OCI-LY7 (cell line): ENCODE data around the gene ARHGEF16.

Experiments
- EZH2phosphoT487 ChIP-seq: fragments of 200-600 bp; sonication (generic); IDR thresholded peaks from 2 replicates; pipeline ENCODE4 v1.6.1; 2018; ENCODE audit warnings: low read depth, borderline replicate concordance, mild to moderate bottlenecking, mixed run types, antibody characterized with exemption, low read length, moderate library complexity, mixed read lengths
- TF ChIP-seq, protein P1 (sequence below): fragments of 200-600 bp; sonication (generic); conservative IDR thresholded peaks from 2 replicates; pipeline ENCODE4 v1.5.1; 2014; ENCODE audit warnings: mild to moderate bottlenecking, antibody characterized with exemption, low read length, moderate library complexity, mixed read lengths

GRCh38 chr1:3407021-3407420, 47.4 kb upstream of the ARHGEF16 start:
- TF ChIP-seq, protein P1, sequence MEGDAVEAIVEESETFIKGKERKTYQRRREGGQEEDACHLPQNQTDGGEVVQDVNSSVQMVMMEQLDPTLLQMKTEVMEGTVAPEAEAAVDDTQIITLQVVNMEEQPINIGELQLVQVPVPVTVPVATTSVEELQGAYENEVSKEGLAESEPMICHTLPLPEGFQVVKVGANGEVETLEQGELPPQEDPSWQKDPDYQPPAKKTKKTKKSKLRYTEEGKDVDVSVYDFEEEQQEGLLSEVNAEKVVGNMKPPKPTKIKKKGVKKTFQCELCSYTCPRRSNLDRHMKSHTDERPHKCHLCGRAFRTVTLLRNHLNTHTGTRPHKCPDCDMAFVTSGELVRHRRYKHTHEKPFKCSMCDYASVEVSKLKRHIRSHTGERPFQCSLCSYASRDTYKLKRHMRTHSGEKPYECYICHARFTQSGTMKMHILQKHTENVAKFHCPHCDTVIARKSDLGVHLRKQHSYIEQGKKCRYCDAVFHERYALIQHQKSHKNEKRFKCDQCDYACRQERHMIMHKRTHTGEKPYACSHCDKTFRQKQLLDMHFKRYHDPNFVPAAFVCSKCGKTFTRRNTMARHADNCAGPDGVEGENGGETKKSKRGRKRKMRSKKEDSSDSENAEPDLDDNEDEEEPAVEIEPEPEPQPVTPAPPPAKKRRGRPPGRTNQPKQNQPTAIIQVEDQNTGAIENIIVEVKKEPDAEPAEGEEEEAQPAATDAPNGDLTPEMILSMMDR: no peak
- TF ChIP-seq EZH2phosphoT487: no peak
